GM18909 (cell line): ENCODE data around the gene EPB41L3.
A peak's percentile ranks its signal among the peaks of the same experiment; 100 is the strongest.
"Not testable (repeated sequence)": the region's sequence is repeated elsewhere in the genome, so short reads cannot be mapped to it uniquely, and the experiment has no call there.

Experiments used
- ATAC-seq: cut with Tn5 transposase; IDR thresholded peaks from one replicate; pipeline ENCODE4 v1.9.1; 2021; ENCODE audit warnings: mild to moderate bottlenecking; ENCODE audit not compliant: unreplicated experiment, poor library complexity

Gene EPB41L3

DNA sequence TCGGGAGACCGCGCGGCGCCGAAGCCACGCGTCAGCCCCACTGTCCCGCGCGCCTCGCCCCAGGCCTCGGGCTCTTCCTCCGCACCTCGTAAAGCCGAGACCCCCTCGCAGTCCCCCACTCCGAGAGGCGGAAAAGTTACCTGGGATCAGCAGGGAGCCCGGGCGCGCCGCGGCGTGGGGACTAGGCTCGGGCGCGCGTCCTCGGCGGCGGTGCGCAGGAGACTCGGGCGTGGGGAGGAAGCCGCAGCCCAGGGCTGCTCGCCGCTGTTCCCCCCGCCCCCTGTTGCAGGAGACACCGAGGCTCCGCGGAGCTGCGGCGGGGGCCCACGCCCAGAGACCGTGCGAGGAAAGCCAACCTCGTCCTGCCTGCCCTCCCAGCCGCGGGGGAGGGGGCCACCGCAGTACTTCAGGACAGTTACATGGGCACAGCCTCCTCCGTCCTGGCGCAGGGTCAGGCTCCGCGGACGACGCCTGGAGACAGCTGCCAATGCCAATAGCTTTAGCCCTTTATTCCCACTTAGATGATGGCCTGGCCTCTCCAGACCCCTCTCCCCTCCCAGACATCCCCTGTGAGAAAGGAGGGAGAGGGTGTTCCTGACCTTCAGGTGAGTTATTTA lies at the start of gene EPB41L3:
Gene EPB41L3, minus strand, starts transcription at position 225 of the 617 bp plus-strand sequence. CDS start 54,814 bp downstream, outside the sequence.
- ATAC-seq = peak; percentile 55

DNA sequence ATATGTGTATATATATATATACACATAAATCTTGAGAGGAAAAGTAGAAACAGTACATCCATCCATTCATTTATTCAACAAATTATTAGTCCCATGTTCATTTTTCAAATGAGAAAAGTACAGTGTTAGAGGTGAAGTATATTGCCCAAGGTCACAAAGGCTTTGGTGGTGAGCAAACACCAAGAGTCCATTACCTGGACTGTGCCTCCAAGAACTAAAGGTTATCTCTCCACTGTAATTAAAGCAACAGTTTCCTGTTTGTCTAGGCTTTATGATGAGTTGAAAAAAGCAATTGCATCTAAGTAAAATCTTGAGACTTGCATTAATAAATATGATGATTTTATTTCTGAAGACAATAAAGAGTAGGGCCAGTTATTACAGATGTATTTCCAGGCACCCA lies 44.7 kb upstream of the EPB41L3 start:
- ATAC-seq = no peak

DNA sequence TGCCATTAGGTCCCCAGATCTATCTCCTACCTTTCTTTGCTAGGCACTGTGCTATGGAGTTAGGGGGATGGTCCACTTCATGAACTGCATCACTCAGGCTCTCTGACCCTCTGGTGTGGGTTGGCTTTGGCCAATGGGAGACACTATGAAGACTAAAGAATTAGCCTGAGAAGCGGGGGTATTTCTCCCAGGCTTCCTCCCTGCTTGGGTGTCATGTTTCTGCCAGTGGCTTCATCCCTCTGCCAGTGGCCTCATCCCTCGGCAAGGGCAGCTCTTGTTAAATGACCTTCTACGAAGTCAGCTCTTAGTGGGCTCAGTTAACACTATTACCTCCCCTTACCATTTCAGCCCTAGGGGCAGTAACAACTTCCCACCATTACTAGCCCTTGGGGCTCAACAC lies 41.9 kb upstream of the EPB41L3 start:
- ATAC-seq = no peak

DNA sequence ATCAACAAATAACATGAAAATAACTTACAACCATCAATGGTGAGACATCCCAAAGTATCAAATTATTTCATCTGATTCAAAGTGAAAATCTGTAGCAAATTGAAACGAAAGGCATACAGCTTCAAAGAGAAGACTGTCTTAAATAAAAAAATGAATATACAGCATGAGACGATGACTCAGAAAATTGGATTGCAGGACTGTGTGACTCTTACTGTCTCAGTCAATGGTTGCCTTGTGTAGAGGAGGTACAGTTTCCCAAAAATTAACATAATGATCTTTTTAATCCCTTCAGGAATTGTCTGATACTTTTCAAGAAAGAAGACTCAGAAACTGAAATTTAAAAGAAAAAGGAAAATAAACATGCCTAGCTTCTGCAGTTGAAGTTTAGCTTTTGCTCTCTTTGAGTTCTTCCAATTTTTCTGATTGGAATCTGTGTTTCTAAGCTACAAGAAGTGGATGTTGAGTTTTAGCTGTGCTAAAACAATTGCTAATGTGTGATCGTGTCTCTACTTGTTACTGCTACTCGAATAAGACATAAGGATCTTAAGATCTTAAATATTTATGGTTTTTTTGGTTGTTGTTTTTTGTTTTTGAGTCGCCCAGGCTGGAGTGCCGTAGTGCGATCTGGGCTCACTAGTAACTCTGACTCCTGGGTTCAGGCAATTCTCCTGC lies 41.1 kb upstream of the EPB41L3 start:
- ATAC-seq = no peak

DNA sequence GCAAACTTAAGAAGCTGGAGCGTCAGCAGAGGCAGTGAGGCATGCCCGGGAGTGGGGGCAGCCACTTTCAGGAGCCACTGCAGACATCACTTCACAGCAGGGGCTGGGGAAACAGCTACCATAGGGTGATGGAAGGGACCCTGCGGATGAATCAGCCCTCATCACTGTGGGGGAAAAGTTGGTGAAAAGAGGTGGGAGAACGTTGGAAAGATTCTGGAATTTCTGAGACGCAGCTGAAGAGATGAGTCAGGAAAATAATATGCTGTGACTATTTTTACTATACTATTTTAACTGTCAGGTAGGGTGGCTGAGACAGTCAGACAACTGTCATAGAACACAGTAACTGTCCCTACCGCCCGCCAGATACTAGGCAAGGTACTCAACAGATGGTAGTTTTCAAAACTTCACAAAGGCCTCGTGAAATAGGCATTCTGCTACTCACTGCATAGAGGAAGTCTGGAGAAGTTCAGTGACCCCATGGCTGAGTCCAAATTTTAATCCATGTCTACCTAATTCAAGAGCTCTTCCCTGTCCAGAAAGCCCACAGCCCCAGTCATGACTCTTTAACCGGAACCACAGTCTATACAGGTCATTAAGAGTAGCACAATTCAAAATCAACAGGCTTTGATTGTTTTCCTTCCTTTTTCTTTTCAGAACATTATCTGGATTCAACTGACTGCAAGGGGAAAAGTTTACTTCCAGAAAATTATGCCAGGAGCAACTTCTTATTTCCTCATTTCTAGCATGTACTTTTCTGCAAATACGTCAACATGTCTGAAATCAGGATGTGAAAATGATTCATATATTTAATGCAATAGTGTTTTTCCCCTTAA lies 39.3 kb upstream of the EPB41L3 start:
- no peak for ATAC-seq

DNA sequence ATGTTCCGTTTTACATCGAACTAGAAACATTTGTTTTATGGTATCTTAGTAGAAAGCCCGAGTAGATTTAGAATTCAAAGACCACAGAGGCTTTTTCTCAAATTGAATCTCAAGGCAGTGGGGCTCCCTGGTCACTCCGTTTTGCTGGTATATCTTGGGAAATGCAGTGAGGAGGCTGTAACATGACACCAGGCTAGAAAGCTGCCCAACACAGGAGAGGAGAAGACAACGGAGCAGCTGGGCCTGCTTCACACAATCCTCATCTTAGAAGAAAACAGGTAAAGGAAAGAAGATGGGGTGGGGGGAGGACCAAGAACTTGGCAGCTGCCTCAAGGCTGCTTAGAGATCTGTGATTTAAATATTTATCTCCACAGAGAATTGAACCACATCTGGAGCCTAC lies 38.3 kb upstream of the EPB41L3 start:
- no peak for ATAC-seq

DNA sequence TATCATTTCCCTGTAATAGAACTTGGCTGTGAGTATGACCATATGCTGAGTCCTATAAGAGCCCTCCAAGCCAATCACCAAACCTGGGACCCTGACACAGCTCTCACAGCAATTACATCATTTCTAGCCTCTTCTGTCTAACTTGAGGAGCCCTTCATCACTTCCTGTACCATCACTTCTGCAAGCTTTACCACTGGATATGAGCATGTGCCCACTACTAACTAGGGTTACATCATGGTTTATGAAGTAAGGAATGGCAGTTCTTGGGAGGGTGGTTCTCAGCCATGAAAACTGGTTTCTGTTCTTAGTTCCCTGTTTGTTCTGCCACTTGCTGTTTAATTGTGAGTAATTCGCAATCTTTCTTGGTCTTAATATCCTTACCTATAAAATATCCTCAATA lies 31.0 kb upstream of the EPB41L3 start:
- no peak for ATAC-seq

DNA sequence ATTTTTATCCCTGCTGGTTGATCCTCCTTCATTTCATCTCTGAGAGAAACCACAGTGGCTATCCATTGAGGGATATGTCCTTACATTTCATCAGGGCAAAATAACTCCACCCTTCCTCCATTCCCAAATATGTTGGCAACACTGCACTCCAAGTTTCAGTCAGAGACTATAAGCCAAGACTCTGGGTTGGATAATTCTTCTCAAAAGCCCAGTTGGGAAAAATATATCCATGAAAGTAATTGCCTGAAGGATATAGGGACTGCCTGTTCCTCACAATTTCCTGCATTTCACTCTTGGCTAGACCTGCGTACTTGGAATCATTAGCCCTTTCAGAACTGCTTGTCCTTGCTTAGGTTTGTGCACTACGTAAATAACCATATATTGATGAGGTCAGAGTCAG lies 27.9 kb upstream of the EPB41L3 start:
- ATAC-seq = no peak

DNA sequence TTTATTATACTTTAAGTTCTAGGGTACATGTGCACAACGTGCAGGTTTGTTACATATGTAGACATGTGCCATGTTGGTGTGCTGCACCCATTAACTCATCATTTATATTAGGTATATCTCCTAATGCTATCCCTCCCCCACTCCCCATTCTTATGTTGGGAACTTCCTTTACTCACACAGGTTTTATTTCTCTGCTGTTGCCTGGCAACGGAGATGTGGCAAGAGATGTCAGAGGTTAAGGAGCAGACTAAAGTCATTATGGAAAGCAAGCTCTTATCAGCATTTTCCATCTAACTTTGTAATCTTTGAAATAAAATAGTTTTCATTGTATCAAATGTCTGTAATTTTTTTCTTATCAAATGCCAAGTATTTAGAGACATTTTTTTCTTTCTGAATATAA lies 26.8 kb upstream of the EPB41L3 start:
- not testable (repeated sequence) for ATAC-seq

DNA sequence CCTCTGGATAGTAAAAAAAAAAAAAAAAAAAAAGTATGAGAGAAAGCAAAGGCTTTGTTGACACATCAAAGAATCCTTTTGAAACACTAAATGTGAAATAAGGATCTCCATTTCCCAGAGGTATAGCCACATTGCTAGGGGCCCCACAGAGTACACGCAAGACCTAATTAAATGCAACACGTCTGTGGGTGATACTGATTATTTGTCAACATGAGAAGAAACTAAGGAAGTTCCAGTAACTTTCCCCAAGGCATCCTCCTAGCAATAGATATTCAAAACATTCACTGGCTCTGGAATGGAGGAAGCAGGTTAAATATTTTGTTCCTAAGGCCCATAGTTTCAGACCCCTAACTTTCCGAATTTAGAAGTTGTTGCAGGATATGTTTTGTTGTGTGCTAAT lies 24.6 kb upstream of the EPB41L3 start:
- no peak for ATAC-seq

DNA sequence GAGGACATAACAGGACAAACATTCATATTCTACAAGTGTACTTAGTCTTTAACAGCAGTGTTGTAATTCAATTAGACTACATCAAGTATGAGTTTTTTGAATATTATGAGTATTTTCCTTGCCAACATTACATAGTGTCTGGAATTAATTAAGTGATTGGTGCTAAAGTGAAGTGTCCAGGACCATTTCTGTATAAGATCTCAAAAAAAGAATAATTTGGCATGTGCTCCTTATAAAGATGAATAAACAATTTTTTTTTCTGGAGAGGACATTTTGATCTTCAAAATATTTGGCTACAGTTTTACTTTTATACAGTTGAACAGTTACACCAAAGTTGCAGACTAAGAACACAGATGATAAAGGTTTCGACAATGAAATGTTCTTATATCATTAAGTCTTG lies 15.1 kb upstream of the EPB41L3 start:
- ATAC-seq = no peak

DNA sequence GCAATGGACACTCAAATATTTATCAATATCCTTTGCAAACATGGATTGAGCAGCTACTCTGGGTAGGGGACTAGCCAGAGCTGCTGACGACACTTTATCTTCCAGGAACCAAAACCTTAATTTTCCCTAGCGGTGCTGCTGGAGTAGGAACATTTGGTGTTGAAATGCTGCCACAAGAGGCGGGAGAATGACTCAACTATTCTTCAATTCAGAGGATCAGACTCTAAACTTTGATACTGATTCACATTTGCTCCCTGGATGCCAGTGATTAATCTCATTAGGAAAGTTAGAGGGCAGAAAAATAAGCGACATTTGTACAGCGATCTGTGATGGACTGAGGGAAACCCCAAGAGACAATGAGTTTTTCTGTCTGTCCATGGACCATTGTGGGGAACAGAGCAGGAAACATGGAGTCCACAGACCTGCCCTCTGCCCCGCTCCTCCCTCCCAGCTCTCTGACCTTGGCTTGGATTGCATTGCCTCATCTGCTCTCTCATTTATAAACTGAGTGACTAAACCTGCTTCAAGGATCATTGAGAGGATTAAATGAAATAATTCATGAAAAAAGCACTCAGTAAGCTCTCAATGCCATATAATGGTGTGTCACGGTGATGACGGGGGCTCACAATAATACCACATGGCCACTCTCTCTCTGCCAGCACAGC lies 12.6 kb upstream of the EPB41L3 start:
- ATAC-seq = no peak

DNA sequence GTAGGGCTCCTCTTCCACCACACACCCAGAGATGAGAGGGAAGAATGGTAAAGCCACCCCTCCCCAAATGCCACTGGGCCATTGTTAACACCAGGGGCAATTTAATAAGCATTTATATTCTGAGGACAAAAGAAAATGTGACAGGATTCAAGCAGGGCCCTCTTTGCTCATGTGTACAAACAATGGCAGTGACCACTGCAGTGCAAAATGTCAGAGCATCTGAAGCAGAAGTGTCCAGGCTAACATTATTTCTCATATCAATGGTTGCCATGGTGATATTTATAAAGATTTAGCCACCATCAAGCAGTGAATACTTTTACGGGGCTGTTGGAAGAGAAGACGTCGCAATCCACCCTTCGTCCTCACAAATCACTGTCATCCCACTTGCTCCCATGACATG lies 10.8 kb upstream of the EPB41L3 start:
- no peak for ATAC-seq

DNA sequence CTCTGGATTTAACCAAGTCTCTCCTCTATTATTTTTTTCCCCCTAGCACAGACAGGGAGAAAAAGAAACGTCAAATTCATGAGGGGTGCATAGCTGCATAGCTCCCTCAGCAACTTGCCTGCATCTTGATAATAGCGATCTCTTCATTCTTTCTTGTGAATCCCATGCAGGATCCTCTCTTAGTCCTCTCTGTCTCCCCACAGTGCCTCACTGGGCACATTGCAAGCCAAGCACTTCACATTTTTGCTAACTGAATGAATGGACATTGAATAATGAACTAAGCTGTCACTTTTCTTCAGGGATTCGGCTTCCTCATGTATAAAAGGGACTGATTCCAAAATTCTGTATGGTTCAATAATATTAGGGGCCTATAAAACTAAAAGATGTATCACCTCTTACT lies 2.9 kb upstream of the EPB41L3 start:
- no peak for ATAC-seq

DNA sequence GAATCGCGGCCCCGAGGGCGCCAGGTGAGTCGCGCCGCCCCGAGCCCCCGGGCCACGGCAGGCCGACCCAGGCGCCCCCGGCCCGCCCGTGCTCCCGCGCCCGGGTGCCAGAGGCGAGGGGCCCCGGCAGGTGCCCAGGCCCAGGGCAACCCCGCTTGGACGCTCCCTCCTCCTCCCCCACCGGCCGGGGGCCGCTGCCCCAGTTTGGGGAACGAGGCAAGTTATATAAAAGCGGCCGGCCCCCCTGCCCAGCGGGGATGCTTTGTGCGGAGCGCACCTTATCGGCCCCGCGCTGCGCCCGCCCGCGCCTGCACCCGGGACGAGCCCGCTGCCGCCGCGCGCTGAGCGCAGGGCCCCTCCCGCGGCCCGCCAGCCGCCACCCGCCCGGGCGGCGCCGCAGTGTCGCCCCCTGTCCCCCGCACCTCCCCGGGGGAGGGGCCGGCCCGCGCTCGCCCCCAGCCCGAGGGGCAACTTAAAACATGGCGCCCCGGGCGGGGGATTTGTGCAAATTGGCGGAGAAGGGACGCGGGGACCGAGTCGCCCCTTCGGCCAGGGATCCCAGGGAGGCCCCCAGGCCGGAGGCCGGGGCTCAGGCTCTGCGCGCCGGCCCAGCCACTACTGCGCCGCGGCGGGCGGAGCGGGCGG lies 639 bp downstream of the EPB41L3 start:
- ATAC-seq = peak; percentile 35

DNA sequence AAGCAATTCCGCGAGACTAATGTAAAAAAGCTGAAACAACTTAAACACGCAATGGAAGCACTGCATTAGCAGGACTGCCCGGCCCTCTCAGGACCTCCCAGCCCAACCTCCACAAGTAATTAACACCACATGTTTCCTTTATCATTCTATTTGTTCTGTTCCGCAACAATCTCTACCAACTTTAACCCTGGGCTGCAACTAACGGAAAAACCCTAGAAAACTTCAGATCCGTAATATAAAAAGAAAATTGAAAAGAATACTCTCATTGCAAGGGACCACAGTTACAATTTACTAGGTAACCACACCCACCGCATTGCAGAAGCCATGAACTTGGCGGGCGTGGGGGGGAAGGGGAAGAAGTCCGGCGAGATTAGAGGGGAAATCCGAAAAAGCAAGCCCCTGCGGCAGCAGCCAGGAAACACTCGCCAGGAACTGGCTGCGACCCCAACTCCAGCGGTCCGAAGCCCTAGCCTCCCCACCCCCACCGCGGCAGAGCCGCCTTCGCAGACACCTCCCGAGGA lies 1.2 kb downstream of the EPB41L3 start:
- ATAC-seq = peak; percentile 14

DNA sequence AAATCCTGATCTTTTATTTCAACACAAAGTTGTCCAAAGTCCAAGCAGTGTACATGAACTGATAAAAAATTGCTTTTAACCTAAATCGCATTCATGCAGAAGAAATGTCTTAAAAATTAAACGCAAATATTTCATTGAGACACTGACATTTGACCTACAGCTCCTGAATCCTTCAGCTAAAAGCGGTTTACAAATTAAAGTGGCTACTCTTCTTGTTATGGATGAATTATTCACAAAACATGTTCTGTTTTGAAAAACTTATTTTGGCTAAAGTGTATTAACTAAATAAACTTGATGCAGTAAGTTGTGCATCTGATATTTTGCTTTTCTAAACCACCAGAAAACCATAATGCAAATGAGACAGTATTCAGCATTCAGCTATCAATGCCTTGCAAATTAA lies 2.2 kb downstream of the EPB41L3 start:
- ATAC-seq = no peak

DNA sequence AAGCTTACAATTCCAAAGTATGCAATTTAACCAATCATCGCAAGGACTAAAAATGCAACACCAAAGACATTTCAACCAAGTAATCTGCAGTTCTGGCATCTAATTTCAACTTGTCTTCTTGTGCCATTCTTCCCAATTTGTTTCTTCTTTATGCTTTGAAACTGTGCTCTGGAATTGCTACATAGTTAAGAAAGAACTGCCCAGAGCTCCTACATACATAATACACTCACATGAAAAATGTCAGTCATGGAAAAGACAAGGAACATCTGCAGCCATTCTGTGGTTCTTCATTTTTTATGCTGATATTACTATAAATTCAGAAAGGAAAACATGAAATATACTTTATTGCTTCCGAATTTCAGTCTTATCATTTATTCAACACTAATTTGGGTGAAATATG lies 4.4 kb downstream of the EPB41L3 start:
- ATAC-seq = no peak

DNA sequence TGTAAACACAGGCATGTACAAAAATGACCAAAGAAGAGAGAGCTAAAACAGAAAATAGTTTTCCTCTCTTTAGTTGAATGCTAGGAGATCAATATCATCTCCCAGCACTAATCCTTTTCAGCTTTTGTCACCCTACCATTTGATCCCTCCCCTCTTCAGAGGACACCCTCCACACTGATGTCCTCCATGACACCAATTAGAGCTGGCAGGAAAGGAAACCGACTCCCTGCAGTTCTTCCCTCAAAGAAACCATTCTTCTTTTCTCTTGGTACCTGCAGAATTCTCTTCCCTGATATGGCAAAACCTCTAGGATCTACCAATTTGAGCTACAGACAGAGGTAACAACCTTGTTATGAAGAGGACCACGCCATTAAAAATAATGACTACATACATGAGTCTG lies 5.3 kb downstream of the EPB41L3 start:
- ATAC-seq = no peak

DNA sequence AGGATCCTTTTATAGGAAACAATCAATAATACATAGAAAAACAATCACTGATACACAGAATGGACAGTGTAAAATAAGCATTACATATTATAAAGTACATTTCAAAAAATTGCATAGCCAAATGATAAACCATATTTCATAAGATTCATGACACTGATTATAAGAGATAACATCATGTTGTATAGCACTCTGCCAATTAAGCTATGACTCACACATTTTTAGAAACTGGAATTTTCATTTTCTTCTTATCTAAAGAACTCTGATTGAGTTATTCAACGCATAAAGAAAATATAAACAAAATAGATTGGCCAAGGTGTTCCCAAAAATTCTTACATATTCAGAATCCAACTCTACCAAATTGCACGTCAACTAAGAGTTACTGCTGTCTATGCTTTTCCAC lies 5.9 kb downstream of the EPB41L3 start:
- no peak for ATAC-seq
